Fibroblast of lung (primary cell): Measurements from ENCODE around the gene MAMLD1. TPM values are rescaled to one million over a fixed set of nuclear protein-coding genes. Genes with fewer than 3 reads are reported as not detected.

ENCODE experiments used
- DNase-seq, 2 donors: peaks; one replicate each; pipeline versions ENCODE4 v3.0.0 to v3.0.0-alpha.2; 2010; ENCODE audit warnings: low read depth in 2 of 2
- H2AFZ ChIP-seq: 2 replicates; pipeline ENCODE4 v1.5.1; 2012; ENCODE audit warnings: low read length, control low read depth, inconsistent platforms
- H3K27ac ChIP-seq: 2 replicates; pipeline ENCODE4 v1.5.1; 2011; ENCODE audit warnings: low read length, control low read depth; ENCODE audit not compliant: insufficient read depth
- H3K27me3 ChIP-seq: 2 replicates; pipeline ENCODE4 v1.5.1; 2011; ENCODE audit warnings: mild to moderate bottlenecking, low read length; ENCODE audit not compliant: control insufficient read depth, insufficient read depth
- H3K36me3 ChIP-seq: 2 replicates; pipeline ENCODE4 v1.5.1; 2011; ENCODE audit warnings: low read length; ENCODE audit not compliant: control insufficient read depth, insufficient read depth
- H3K4me1 ChIP-seq: 2 replicates; pipeline ENCODE4 v1.5.1; 2011; ENCODE audit warnings: low read length; ENCODE audit not compliant: control insufficient read depth, insufficient read depth; ENCODE audit errors: extremely low read depth
- H3K4me2 ChIP-seq: 2 replicates; pipeline ENCODE4 v1.5.1; 2011; ENCODE audit warnings: low read length, control low read depth; ENCODE audit not compliant: insufficient read depth; ENCODE audit errors: extremely low read depth
- H3K4me3 ChIP-seq, 4 experiments: fragments of 200-600 bp in 1 of 4; sonication (generic) in 1 of 4; replicated peaks in 1 of 4; 2 replicates each; pipeline ENCODE4 v1.5.1; 2011 to 2016; ENCODE audit warnings: low read length in 4 of 4, low read depth in 3 of 4, mild to moderate bottlenecking in 3 of 4, control low read depth in 2 of 4, inconsistent platforms in 1 of 4, mixed read lengths in 1 of 4; ENCODE audit not compliant: insufficient read depth in 1 of 4; ENCODE audit errors: control extremely low read depth in 1 of 4
- H3K79me2 ChIP-seq: 2 replicates; pipeline ENCODE4 v1.5.1; 2012; ENCODE audit warnings: mild to moderate bottlenecking, low read length, inconsistent platforms; ENCODE audit not compliant: control insufficient read depth, insufficient read depth
- H3K9ac ChIP-seq: 2 replicates; pipeline ENCODE4 v1.5.1; 2011; ENCODE audit warnings: mild to moderate bottlenecking, low read length, control low read depth; ENCODE audit not compliant: insufficient read depth
- H3K9me3 ChIP-seq: 2 replicates; pipeline ENCODE4 v1.5.1; 2012; ENCODE audit warnings: low read depth, low read length; ENCODE audit not compliant: control insufficient read depth, insufficient read depth
- H4K20me1 ChIP-seq: 2 replicates; pipeline ENCODE4 v1.5.1; 2011; ENCODE audit warnings: low read length; ENCODE audit not compliant: control insufficient read depth, insufficient read depth; ENCODE audit errors: extremely low read depth
- CTCF ChIP-seq, 2 donors: IDR thresholded peaks in 1 of 2; conservative IDR thresholded peaks in 1 of 2; 1 replicate in 1 of 2; 2 replicates in 1 of 2; pipeline ENCODE4 v1.5.1; 2011 to 2012; ENCODE audit warnings: low read length in 2 of 2, control low read depth in 1 of 2, inconsistent platforms in 1 of 2, low read depth in 1 of 2, mild to moderate bottlenecking in 1 of 2
- EZH2 ChIP-seq: IDR thresholded peaks from 2 replicates; pipeline ENCODE4 v1.5.1; 2012; ENCODE audit warnings: low read length, control low read depth, mild to moderate bottlenecking; ENCODE audit errors: missing control alignments
- polyA plus RNA-seq, 2 donors: library from polyadenylated mRNA; depleted of rRNA in 1 of 2; stranded (reverse) in 1 of 2; unstranded in 1 of 2; fragments of >200 nt; gene quantifications; 2 replicates each; pipeline ENCODE4 v1.2.1, GENCODE V29; 2011 to 2012; ENCODE audit warnings: missing spikeins in 1 of 2
- total RNA-seq: library from RNA; depleted of rRNA; stranded (reverse); fragments of >200 nt; gene quantifications from 2 replicates; pipeline ENCODE4 v1.2.1, GENCODE V29; 2014

The MAMLD1 gene
- total and polyA plus RNA-seq, 2 donors (not counting 1 experiment from before 2014, with no cell fraction given) = 3.6 to 15.5 TPM

GRCh38 chrX:150361777-150362351 lies 1.3 kb upstream of the MAMLD1 start:
- no peaks in the 10 kb centered on the region for H3K9me3 ChIP-seq
- no peaks in the 10 kb centered on the region for H3K36me3 ChIP-seq
- TF ChIP-seq CTCF (conservative IDR thresholded peaks at IDR 0.05 in 1 of 2, IDR thresholded peaks at IDR 0.05 in 1 of 2; ENCODE audit: low read depth in 1 of 2, low read length in 2 of 2) (no peak), EZH2 (no peak)
- peak overlapping the region; percentile 80 for H3K27ac ChIP-seq
- H3K79me2 ChIP-seq = peaks cover 28% of the 10 kb centered on the region
- DNase-seq = peak in 1 of 2 donors; percentile 50
- H3K9ac ChIP-seq = peak overlapping the region; percentile 78
- peaks cover 2% of the 10 kb centered on the region for H3K4me1 ChIP-seq
- peak overlapping the region; percentile 87 for H3K4me2 ChIP-seq
- H2AFZ ChIP-seq = no peak overlapping the region
- no peaks in the 10 kb centered on the region for H4K20me1 ChIP-seq
- H3K27me3 ChIP-seq = no peaks in the 10 kb centered on the region
- H3K4me3 ChIP-seq = peak overlapping the region; percentile 63 to 69 (median 66)

- Histone ChIP-seq H3K9ac (peak overlapping the region; percentile 78), H3K4me3 (peak overlapping the region; percentile 60 to 69 (median 68)), H4K20me1 (no peaks in the 10 kb centered on the region), H2AFZ (no peak overlapping the region), H3K9me3 (no peaks in the 10 kb centered on the region), H3K36me3 (no peaks in the 10 kb centered on the region), H3K4me2 (peak overlapping the region; percentile 1), H3K79me2 (peaks cover 33% of the 10 kb centered on the region), H3K4me1 (peaks cover 2% of the 10 kb centered on the region), H3K27me3 (no peaks in the 10 kb centered on the region), H3K27ac (peak overlapping the region; percentile 80)
- no peak for TF ChIP-seq EZH2
- no peak for TF ChIP-seq CTCF (conservative IDR thresholded peaks at IDR 0.05 in 1 of 2, IDR thresholded peaks at IDR 0.05 in 1 of 2; ENCODE audit: low read depth in 1 of 2, low read length in 2 of 2)
- peak; percentile 29 to 43 for DNase-seq
Observed at GRCh38 chrX:150363561-150364346, 637 bp downstream of the MAMLD1 start.

GRCh38 chrX:150364347-150365050 lies 1.4 kb downstream of the MAMLD1 start:
- DNase-seq = peak; percentile 9 to 23

More at GRCh38 chrX:150364347-150365050, 1.4 kb downstream of the MAMLD1 start:
- TF ChIP-seq EZH2 (no peak), CTCF (conservative IDR thresholded peaks at IDR 0.05 in 1 of 2, IDR thresholded peaks at IDR 0.05 in 1 of 2; ENCODE audit: low read depth in 1 of 2, low read length in 2 of 2) (no peak)
- H3K36me3 ChIP-seq = no peaks in the 10 kb centered on the region
- H3K9me3 ChIP-seq = no peaks in the 10 kb centered on the region
- H3K27ac ChIP-seq = peak overlapping the region; percentile 80
- no peaks in the 10 kb centered on the region for H3K27me3 ChIP-seq
- H3K9ac ChIP-seq = peak overlapping the region; percentile 78
- H3K4me2 ChIP-seq = peak overlapping the region; percentile 1
- no peaks in the 10 kb centered on the region for H4K20me1 ChIP-seq
- peak overlapping the region; percentile 60 to 69 (median 68) for H3K4me3 ChIP-seq
- peaks cover 2% of the 10 kb centered on the region for H3K4me1 ChIP-seq
- no peak overlapping the region for H2AFZ ChIP-seq
- peaks cover 39% of the 10 kb centered on the region for H3K79me2 ChIP-seq
